Sciatic nerve (tissue), 2 donors: ENCODE results near the gene PDXP. TPM values are rescaled to one million over a fixed set of nuclear protein-coding genes. Genes with fewer than 3 reads are reported as not detected.

ENCODE experiments used
- ATAC-seq: fragments of 200-7000 bp; cut with Tn5 transposase; one replicate; pipeline ENCODE4 v1.9.1; 2020; ENCODE audit warnings: mild to moderate bottlenecking, moderate library complexity
- DNase-seq: peaks from one replicate; pipeline ENCODE4 v3.0.0-alpha.2; 2020; ENCODE audit warnings: low spot score
- intact Hi-C: fragments of 100-400 bp; cut with DNase I; formaldehyde crosslinking; loops from one replicate; pipeline ENCODE4 v1.14.2; 2022
- total RNA-seq: library from RNA; stranded (reverse); fragmentation: NEBNext Ultra II Directional; extraction: Animal tissue kit (Norgen Biotek cat#: 25700); gene quantifications from one replicate; pipeline ENCODE4 v1.2.1, GENCODE V29; 2021
- donor health status: DM: no; HTN: no; CAD: no.
- donor health status: DM: no; HTN: no; CAD: no.

Gene PDXP
- total RNA-seq, 1 donor from 2014 or later: 10.0 TPM

DNA sequence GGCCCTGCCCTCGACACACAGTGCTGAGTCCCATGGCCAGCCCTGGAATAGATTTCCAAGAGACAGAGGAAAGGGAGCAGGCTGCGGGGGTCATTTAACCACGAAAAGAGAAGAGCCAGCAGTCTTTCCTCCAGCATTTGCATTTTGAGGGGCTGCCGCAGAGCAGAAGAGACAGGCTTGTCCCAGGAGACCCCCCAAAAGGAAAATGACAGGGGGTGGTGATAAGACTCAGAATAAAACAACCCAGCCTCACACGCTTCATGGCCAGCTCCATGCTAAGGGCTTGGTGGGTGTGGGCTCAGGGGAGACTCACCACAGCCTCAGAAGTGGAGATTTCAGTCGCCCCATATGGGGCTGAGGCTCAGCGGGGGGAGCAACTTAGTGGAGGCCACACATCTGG is 55.2 kb downstream of the PDXP start:
- no peak for DNase-seq
- no peak for ATAC-seq
- intact Hi-C loops: no loop called here

DNA sequence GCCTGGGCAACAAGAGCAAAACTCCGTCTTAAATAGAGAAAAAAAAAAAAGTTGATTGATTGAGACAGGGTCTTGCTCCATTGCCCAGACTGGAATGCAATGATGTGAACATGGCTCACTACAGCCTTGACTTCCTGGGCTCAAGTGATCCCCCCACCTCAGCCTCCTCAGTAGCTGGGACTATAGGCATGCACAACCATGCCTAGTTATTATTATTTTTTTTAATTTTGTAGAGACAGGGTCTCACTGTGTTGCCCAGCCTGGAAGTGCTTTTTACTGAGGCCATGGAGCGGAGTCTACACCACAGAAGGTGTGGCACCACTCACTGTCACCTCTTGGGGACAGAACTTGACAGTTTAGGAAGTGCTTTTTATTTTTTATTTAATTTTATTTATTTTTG is 56.1 kb downstream of the PDXP start:
- intact Hi-C loops: no loop called here
- ATAC-seq (no peak), DNase-seq (no peak)

DNA sequence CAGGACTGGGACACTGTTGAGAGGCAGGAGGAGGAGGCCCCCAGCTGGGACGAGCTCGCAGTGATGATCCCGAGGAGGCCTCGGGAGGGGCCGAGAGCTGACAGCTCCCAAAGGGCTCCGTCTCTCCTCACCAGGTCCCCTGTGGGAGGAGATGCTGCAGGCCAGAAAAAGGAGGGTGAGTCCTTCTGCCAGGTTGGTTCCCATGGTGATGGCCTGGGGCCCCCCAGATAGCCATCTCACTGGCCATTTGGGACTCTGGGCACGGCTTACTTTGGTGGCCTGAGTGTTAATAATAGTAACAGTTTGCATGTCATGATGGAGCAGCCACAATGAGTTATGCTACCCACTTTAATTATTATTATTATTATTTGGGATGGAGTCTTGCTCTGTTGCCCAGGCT is 57.2 kb downstream of the PDXP start:
- DNase-seq (no peak), ATAC-seq (no peak)
- intact Hi-C loops: no loop called here

Other genes starting within 250 kb of the PDXP start
- 5.9 TPM for gene ELFN2, start 231.2 kb upstream of the PDXP start, total RNA-seq
- 22.3 TPM for gene MFNG, start 172.3 kb upstream of the PDXP start, total RNA-seq
- 31.6 TPM for gene CARD10, start 139.3 kb upstream of the PDXP start, total RNA-seq
- gene CDC42EP1, start 98.2 kb upstream of the PDXP start, total RNA-seq: 83.1 TPM
- gene LGALS2, start 78.6 kb upstream of the PDXP start, total RNA-seq: not detected
- gene GGA1, start 49.9 kb upstream of the PDXP start, total RNA-seq: 71.2 TPM
- 10.3 TPM for gene SH3BP1, start 19.1 kb upstream of the PDXP start, total RNA-seq
- gene LGALS1, start 16.9 kb downstream of the PDXP start, total RNA-seq: 1,269 TPM
- gene NOL12, start 27.6 kb downstream of the PDXP start, total RNA-seq: 21.2 TPM
- 84.0 TPM for gene TRIOBP, start 38.3 kb downstream of the PDXP start, total RNA-seq
- 7.6 TPM for gene GCAT, start 149.2 kb downstream of the PDXP start, total RNA-seq
- not detected for gene GALR3, start 164.7 kb downstream of the PDXP start, total RNA-seq
- 17.3 TPM for gene ANKRD54, start 185.6 kb downstream of the PDXP start, total RNA-seq
- gene EIF3L, start 190.7 kb downstream of the PDXP start, total RNA-seq: 315 TPM
- gene MICALL1, start 247.6 kb downstream of the PDXP start, total RNA-seq: 30.4 TPM